GM21390 (cell line): ENCODE results near the gene AGAP3.

Experiments used
- ATAC-seq: cut with Tn5 transposase; IDR thresholded peaks from one replicate; pipeline ENCODE4 v1.9.1; 2021; ENCODE audit not compliant: unreplicated experiment

AGAP3 gene

DNA sequence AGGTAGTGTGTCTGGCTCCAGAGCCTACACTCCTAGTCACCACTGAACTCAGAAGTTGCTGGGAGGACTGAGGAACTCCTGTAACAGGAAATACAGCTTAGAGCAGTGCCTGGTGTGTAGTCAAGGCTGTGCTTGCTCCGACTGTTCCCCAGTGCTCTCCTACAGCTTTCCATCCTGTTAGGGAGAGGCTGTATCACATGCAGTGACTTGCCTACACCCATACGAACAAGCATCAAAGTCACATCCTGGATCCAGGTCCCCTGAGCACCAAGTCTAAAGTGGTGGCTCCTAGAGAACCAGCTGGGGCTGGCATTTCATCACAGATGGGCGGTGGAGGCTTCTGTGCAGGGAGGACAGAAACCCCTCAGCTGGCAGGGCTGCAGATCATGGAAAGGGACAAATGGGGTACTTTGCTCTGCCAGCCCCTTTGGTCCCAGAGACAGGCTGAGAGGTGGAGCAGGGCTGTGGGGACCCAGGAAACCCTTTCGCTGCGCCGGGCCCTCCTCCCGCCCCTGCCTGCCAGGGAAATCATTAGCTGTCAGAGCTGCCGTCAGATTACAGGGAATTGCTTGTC, 93.1 kb downstream of the AGAP3 start:
- ATAC-seq: no peak

DNA sequence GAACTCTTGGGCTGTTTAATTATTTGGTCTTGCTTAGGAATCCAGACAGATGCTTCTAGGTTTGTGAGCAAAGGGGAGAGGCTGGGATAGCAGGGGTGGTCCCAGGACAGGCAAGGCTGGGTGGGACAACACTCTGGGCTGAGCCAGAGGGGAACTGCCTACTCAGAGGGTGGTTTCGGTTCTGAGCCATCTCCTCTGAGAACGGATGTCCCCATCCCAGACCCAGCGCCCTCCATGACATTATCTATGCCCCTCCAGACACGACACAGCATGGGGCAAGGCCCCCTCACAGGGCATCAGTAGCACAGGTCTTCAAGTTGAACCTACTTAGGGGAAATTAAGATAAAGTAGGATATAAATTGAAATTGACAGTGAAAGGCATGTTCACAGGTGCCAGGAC, 93.7 kb downstream of the AGAP3 start:
- ATAC-seq: no peak

DNA sequence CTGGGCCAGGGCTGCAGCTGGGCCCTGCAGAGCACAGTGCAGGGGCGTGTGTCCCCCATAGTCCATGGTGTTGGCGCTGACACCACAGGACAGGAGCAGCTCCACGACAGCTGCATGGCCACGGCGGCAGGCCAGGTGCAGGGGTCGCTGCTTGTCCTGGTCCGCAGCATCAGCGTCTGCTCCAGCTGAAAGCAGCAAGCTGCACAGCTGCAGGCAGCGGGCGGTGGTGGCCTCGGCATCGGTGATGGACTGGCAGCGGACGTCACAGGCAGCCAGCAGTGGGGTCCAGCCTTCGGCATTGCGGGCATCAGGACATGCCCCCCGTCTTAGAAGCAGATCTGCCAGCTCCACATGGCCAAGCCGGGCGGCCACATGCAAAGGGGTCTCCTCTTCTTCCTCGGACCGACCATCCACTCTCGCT, 94.7 kb downstream of the AGAP3 start:
- ATAC-seq: no peak

DNA sequence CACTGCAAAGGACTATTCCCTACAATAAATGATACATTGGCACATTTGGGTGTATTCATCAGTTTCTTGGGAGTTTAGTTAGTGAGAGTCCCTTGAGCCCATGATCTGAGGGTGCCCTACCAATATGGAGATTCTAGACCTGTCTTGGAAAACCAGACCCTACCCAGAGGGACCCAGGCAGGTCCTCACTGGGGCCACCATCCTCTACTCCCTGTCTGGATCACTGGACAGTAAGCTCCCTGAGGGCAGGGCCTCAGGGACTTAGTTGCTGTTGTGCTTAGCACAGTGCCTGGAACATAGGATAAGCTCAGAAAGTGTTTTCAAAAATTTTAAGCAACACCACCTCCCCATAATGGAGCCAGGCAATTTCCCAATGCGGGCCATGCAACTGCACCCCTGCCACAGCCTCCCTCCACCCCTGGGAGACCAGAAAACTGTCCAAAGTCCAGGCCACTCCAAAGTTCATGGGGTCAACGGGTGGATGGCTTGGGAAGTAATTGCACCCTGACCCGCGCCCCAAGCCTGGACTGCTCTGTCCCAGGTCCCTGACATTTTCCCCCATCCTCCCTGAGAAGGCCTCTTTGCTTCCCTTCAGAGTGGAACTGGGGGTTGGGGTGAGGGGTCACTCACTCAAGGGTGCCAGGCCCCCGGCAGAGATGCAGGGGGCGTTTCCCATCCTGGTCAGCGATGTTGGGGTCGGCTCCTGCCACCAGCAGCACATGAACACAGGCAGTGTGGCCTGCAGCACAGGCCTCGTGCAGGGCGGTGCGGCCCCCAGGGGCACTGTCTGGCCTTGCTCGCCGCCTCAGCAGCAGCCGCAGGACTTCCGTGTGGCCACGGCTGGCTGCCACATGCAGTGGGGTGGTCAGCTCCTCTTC, 99.7 kb downstream of the AGAP3 start:
- no peak for ATAC-seq

DNA sequence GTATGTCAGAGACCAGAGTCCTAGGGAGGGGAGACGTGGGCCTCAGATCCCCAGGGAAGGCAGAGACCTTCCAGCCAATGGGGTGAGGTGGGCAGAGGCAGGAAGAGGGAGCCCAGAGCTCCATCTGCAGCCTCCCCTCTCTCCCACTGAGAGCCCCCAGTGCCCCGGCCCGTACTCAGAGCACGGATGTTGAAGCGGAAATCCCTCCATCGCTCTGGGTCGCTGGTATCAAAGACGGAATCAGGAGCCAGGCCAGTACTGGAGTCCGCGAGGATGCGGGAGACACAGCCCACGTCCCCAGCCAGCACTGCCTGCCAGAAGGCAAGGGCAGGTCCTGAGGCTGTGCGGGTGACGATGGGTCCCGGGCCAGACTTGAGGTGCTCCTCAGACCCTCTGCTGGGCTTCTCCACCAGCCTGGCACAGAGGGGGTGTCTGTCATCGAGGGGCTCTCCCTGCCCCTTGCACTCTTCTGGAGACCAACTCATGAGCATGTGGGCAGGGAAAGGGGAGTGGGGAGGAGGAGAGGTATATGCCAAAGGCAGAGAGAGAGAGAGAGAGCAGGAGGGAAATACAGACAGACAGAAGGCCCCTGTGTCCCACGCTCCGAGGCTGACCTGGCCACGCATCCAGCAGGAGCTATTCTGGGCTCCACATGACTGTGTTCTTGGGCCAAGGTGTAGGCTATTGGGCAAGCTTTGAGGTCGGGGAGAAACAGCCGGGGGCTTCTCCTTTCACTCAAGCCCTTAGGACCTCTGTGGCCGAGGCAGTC, 100.5 kb downstream of the AGAP3 start, which contains the start of gene ASB10:
Gene ASB10, minus strand, starts transcription at position 611 of the 769 bp plus-strand sequence. Its CDS starts 120 bp downstream, at position 491.
- no peak for ATAC-seq

DNA sequence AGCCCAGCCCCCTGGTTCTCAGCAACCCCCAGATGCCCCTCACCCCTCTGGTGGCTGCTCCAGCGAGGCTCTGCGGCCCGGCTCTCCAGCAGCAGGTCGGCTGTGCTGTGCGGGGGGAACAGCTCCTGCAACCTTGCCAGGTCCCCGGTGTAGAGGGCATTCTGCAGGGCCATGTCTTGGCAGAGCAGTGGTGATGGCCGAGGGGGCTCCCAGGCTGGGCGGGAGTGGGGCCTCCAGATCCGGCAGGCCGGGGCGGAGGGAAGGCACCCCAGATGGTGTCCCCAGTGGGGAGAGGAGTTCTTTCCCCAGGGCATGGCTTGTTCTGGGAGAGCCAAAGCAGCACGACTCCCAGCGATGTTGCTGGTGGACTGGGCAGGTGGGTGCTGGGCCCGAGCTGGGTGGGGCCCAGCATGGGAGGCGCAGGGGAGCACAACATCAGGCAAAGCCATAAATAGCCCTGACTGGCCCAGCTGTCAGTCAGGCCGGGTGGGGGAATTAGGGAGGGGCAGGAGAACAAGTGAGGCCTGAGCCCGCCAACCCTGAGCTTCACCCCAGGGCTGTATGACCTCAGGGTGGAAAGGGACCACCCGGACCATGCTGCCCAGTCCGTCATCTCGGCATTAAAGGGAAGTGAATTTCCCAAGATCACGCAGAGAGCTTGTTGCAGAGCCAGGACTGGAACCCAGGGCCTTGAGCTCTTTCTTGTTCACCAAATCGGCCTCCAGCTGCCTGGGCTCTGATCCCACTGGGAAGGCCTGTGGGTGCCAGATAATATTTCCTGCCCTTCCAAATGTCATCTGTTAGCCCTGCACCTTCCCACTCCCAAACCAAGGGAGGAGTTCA, 101.4 kb downstream of the AGAP3 start:
- ATAC-seq: no peak

DNA sequence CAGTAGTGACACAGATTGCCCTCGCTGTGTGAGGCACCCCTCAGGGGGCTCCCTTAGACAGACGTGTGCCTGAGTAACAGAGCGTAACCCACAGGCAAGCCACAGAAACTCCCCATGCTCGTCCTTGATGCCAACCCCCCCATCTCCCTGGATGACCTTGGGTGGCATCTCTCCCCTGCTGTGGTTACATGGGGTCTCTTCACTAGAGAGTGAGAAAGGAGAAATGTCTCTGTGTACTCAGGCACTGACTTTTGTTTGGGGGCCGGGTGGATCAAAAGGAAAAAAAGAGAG, 101.9 kb downstream of the AGAP3 start:
- ATAC-seq: no peak

DNA sequence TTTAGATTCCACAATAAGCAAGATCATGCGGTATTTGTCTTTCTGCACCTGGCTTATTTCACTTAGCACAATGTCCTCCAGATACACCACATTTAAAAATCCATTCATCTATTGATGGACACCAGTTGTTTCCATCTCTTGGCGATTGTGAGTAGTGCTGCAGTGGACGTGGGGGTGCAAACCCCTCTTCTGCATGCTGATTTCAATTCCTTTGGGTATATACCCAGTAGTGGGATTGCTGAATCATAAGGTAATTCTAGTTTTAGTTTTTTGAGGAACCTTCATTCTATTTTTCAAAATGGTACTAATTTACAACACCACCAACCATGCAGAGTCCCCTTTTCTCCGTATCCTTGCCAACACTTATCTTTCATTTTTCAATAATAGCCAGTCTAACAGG, 102.8 kb downstream of the AGAP3 start:
- no peak for ATAC-seq

DNA sequence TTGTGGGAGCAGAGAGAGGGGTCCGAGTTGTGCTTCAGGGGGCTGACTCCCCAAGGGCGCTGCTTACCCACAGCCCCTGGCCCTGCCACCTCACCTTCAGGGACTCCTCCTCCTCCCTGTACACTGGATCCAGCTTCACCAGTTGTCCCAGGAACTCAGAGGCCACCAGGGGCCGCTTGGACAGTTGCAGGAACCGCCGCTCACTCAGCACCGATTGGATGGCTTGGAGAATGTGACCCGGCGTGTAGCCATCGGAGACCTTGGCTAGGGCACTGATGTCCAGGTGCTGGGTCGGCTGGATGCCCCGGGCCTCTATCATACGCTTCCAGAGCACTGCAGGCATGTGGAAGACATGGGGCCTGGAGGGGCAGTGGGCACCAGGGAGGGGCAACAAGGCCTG, 105.3 kb downstream of the AGAP3 start:
- no peak for ATAC-seq

DNA sequence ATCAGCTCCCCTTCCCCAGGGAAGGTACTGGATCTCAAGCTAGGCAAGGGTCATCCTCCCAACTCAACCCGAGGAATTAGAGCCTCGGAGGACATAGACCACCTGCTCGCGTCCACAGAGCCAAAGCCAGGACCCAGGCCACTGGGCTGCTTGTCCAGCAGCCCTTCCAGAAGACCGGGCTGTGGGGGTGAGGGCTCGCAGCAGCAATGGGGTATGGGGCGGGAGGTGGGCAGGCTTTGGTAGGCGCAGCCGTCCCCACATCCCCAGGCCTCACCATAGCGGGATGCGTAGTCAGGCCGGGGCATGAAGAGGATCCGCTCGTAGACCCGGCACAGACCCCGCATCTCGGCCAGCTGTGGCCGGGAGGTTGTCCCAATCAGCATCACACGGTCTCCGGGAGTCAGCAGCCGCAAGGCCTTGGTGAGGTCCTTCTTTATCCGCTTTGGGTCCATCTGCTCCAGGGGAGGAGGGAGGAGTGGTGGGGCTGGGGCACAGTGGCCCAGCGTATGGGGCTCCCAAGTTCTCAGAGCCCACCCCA, 105.8 kb downstream of the AGAP3 start:
- ATAC-seq: no peak

DNA sequence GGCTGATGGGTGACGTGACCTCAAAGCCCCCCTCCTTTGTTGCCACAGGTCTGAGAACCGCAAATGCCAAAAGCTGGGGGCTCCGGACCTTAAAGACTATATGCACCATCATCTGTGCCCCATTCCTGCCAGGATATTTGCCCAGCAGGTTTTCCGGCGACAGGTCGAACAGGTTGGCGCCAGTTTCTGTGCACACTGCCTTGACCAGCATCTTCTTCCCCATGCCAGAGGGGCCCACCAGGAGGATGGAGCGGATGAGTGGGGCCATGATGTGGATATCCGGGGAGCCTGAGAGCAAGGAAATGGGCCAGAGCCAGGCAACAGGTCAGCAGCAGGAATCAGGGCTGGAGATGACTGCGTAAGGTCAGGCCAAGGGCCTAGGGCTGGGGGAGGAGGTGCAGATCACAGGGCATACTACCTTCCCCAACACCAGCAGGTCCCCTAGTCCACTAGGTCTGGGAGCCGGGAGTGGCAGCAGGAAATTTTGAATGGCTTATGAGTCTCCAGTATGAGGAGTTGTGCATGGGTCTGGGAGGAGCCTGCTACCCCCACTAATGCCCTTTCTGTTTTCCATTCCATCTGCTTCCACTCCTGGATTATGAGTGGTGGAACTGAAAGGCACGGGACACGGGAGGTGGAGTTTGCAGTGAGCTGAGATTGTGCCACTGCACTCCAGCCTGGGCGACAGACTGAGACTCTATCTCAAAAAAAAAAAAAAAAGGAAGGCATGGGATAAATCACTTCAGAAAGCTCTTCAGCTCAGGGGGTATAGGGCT, 107.1 kb downstream of the AGAP3 start:
- ATAC-seq: no peak
